Measurements from ENCODE around the gene RFTN1.
A peak's percentile ranks its signal among the peaks of the same experiment; 100 is the strongest.

The RFTN1 gene, protein sequence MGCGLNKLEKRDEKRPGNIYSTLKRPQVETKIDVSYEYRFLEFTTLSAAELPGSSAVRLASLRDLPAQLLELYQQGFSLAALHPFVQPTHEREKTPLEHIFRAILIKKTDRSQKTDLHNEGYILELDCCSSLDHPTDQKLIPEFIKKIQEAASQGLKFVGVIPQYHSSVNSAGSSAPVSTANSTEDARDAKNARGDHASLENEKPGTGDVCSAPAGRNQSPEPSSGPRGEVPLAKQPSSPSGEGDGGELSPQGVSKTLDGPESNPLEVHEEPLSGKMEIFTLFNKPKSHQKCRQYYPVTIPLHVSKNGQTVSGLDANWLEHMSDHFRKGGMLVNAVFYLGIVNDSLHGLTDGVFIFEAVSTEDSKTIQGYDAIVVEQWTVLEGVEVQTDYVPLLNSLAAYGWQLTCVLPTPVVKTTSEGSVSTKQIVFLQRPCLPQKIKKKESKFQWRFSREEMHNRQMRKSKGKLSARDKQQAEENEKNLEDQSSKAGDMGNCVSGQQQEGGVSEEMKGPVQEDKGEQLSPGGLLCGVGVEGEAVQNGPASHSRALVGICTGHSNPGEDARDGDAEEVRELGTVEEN

DNA sequence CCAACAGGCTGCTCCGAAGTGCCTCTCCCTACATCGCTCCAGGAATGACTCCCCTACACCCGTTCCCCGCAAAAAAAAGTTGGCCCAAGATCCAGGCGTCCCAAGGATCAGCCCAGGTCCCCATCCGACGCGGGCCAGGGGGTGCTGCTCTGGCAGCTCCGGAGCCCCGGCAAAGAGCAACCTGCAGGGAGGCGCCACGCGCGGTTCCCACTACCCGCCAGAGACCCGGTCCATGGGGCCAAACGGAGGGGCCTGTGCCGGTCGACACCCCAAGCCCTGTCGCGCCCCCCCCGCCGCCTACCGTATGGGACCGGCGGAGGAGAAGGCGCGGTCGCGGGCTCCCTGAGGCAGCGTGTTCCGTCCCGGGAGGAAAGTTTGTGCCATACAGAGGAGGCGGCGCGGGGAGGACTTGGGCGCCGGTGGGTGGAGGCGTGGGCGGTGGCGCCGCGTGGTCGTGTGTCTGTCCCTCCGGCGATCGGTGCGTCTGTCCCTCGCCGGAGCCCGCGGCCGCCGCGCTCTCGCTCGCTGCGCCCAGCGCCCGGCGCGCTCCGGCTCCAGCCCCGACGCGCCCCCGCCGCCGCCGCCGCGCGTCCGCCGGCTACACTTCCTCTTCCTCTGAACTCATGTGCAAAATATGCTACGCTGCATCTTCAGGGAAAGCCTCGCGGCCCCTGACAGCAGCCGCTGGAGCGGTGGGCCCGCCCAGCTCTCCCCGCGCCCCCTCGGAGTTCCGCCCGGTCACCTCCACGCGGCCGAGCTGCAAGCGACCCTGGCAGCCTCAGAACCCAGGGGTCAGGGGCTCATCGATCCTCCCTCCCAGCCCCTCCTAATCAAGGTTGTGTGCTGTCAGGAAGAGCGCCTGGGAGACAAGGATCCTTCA is at the start of gene RFTN1:
Gene RFTN1 (minus strand): TSS at position 559 of the 880 bp plus-strand sequence. CDS start 19,830 bp downstream, outside the sequence.
- DNase-seq (ENCODE audit: low read depth in 3 of 3) = no peak

- no peak for DNase-seq (ENCODE audit: low read depth in 3 of 3)
Observed at GRCh38 chr3:16559653-16560365, 46.3 kb upstream of the RFTN1 start.

- DNase-seq (ENCODE audit: low read depth in 3 of 3) = no peak
Observed at GRCh38 chr3:16554126-16554525, 40.6 kb upstream of the RFTN1 start.

- DNase-seq (ENCODE audit: low read depth in 3 of 3) = no peak
Observed at GRCh38 chr3:16552757-16553156, 39.3 kb upstream of the RFTN1 start.

DNA sequence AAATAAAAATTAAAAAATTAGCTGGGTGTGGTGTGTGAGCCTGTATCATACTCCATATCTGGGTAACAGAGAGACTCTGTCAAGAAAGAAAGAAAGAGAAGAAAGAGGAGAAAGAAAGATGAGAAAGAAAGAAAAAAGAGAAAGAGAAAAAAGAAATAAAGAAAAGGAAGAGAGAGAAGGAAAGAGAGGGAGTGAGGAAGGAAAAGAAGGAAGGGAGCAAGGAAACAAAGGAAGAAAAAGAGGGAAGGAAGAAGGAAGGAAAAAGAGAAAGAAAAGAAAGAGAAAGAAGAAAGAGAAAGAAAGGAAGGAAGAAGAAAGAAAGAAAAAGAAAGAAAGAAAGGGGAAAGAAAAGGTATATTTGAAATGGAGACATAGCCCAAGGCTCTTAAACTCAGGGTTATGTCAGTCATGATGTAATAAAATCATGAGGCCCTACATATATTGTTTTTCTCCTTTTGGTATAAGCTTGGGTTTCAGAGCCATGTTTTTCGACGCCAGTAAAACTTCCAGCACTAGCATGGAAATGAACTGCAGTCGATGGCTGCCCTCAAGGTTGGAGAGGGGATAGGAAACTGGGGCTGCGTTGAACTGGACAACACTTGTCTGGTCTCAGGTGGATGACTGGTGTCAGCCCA is 38.0 kb upstream of the RFTN1 start:
- DNase-seq (ENCODE audit: low read depth in 3 of 3) = no peak

DNA sequence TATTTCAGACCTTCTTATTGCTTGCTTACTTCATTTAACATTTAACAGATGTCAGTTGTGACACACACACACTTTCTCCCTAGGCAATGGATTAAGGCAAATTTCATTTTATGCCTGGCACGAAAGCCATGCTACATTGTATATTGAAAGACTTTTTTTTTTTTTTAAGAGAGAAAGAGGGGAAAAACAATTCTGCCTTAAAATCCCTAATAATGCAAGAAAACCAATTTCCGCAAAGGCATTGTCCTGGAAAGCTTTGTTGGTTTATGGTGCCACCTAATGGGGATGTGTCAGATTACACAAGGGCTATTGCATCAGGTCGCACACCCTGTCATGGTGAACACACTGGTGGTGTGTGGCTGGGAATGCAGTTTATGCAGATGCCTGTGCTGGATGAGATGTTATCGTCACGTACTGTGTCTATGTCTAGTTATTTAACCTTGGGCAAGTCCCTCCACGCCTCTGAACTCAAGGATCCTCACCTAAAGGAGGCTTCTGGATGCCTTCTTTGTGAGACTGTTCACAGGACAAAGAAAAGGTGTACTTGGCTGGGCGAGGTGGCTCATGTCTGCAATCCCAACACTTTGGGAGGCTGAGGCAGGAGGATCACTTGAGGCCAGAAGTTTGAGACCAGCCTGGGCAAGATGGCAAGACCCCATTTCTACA is 37.3 kb upstream of the RFTN1 start:
- DNase-seq (ENCODE audit: low read depth in 3 of 3) = peak; percentile 60 to 75 (median 65)

DNA sequence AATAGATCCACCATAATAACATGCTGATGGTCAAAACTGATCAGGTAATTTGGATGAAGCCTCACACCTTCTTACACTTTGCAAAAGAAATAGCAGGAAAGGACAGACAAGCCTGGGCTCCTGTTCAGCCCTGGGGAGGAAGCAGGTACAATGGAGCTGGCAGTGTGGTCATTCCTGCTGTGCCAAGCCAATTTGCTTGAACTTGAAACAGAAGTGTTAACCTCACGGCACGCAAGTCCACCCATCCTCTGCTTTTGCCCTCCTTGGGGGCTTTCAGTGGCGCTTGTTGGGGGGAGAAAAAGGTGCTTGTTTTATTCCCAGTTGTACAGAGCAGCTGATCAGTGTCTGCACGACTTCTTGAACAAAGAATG is 36.8 kb upstream of the RFTN1 start:
- DNase-seq (ENCODE audit: low read depth in 3 of 3) = no peak

- no peak for DNase-seq (ENCODE audit: low read depth in 3 of 3)
Observed at GRCh38 chr3:16548721-16549120, 35.2 kb upstream of the RFTN1 start.

DNA sequence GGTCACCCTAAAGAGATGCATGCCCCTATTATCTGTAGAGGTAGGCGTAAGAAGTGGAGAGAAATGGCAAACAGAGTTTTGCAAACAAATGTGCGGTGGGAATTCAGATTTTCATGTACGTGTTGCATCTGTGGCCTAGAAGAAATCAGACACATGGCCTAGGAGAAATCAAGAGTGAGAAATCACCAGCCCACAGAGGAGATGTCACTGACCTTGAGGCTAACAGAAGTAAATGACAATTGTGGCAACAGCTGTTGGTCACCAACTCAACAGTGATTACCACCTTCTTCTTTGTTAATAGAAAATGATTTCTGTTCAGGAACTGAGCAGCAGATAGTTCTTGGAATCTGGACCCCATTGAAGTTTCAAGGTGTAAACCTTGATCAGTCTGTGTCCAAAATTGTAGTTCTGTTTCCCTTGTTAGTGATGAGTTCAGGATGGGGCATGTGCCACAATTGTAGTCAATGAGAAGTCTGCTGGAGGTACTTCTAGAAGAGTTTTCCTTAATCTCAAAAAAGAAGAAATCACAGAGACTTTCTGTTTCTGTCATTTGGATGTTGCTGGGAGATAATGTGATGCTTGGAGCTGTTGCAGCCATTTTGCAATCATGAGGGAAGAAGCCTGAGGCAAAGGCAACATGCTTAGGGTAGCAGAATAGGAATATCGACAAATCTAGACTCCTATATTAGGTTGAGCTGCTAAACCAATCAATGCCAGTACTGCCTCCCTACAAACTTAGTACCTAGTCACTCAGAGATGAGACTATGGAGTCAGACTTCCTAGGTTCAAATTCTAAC is 34.3 kb upstream of the RFTN1 start:
- no peak for DNase-seq (ENCODE audit: low read depth in 3 of 3)

GRCh38 chr3:16546186-16547010 is 32.9 kb upstream of the RFTN1 start:
- no peak for DNase-seq (ENCODE audit: low read depth in 3 of 3)

DNA sequence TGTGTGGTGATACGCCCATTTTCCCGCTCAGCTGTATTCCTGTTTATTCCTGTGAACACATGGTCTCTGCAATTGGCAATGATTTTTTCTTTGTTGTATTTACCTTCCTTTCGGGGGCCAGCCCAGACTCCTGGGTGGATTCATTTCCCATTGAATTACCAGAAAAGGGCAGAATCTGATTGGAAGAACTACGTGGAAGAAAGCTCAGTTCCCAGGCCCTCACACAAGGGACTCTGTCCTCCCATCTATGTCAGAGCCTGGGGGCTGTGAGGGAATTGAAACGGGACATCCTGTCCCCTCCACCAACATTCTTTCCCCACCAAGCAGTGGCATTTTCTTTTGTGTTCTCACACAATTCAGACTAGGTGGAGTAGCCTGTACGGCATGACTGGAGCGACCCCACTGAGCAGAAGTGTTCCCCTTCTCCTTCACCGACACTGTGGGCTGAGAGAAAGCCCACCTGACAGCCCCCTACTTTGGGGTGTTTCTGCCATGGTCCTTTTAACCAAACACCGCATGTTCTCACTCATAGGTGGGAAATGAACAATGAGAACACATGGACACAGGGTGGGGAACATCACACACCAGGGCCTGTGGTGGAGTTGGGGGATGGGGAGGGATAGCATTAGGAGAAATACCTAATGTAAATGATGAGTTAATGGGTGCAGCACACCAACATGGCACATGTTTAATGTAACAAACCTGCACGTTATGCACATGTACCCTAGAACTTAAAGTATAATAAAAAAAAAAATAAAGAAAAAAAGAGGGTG is 32.1 kb upstream of the RFTN1 start:
- DNase-seq (ENCODE audit: low read depth in 3 of 3) = no peak

DNA sequence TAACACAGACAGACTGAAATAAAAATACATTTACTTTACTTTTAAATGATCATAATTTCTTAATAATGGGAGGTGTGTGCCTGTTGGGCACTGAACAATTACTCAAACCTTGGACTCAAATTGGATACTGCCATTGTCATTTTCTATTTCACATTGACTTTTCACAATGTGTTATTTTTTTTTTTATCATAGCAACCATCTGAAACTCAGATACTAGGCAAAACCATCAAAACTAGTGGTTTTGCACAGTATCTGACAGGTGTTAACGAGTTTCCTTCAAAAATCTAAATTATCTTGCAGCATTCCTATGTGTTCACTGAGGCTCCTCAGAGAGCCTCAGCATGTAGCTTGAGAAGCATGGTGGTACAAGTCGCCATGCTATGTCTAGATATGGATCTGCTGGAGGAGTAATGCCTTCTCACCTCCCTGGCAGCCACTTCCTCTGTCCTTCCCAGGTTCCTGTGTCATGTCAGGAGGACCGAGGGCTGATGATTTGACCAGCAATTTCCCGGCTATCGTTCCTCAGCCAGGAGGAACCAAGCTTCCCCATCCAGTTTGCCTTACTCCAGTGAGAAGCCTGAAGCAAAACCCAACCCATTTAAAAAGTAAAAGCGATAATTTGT is 29.9 kb upstream of the RFTN1 start:
- DNase-seq (ENCODE audit: low read depth in 3 of 3) = no peak

DNA sequence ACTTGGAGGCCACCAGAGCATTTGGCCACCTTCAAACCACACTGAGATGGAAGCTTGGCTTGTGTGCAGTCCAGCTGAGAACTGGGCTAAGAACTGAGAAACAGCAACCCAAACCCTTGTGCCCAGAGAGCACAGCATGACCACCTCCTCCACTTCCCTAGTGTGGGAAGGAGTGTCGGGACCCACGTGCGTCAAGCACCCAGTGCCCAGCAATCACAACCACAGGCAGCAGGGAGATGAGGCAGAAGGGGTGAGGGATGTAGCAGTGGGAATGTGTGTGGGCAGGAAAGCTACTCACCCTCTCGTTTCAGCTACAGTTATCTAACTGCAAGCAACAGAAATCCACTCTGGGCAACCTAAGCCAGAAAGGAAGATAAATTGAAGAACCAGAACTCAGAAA is 25.0 kb upstream of the RFTN1 start:
- DNase-seq (ENCODE audit: low read depth in 3 of 3) = no peak

DNA sequence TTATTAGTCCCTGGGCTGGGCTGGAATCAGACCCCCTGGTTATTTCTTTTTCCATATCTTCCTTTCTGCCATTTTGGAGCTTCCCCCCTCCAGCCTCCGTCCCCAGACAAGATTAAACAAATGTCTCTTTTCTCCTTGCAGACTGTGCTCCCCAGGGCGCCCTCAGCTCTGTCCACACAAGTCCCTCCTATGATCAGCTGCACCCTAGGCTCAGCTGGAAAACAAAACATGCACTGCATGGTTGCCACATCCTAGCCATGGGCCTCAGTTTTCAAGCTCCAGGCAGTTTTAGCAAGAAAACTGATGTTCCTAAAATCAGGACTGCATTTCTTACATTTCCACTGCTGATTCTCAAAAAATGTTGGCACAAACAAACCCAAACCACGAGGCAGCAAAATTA is 23.5 kb upstream of the RFTN1 start:
- DNase-seq (ENCODE audit: low read depth in 3 of 3) = no peak

- DNase-seq (ENCODE audit: low read depth in 3 of 3) = no peak
Observed at GRCh38 chr3:16536344-16536663, 22.8 kb upstream of the RFTN1 start.

- DNase-seq (ENCODE audit: low read depth in 3 of 3) = no peak
Observed at GRCh38 chr3:16534640-16535262, 21.3 kb upstream of the RFTN1 start.

- DNase-seq (ENCODE audit: low read depth in 3 of 3) = no peak
Observed at GRCh38 chr3:16533928-16534574, 20.6 kb upstream of the RFTN1 start.
